HUDEP-2 (cell line): ENCODE measurements around the gene GRK3.
A peak's percentile ranks its signal among the peaks of the same experiment; 100 is the strongest.
"Not testable (repeated sequence)": the region's sequence is repeated elsewhere in the genome, so short reads cannot be mapped to it uniquely, and the experiment has no call there.

ENCODE experiments used
- DNase-seq, 76 experiments: peaks; one replicate each; lab custom pipeline; 2025; ENCODE audit not compliant: unreplicated experiment in 76 of 76; lab: John Stamatoyannopoulos, UW

GRK3 gene

GRCh38 chr22:25564320-25564978 is at the start of gene GRK3:
GRK3 (plus strand) TSS chr22:25564675; CDS start chr22:25565041, 366 bp downstream.
- peak in 51 of 76 experiments; percentile 5 to 72 (median 44) for DNase-seq

- DNase-seq, result no peak
Measured at GRCh38 chr22:25518000-25518663, 46.3 kb upstream of the GRK3 start.

GRCh38 chr22:25525376-25525775 is 39.1 kb upstream of the GRK3 start:
- DNase-seq, result no peak

- DNase-seq, result peak in 1 of 76 experiments; percentile 2
Measured at GRCh38 chr22:25525804-25526584, 38.5 kb upstream of the GRK3 start.

- not testable (repeated sequence) for DNase-seq
Measured at GRCh38 chr22:25527016-25527415, 37.5 kb upstream of the GRK3 start.

GRCh38 chr22:25528068-25528467 is 36.4 kb upstream of the GRK3 start:
- not testable (repeated sequence) for DNase-seq

- DNase-seq, result not testable (repeated sequence)
Measured at GRCh38 chr22:25529059-25529458, 35.4 kb upstream of the GRK3 start.

- DNase-seq, result not testable (repeated sequence)
Measured at GRCh38 chr22:25529541-25530137, 34.8 kb upstream of the GRK3 start.

GRCh38 chr22:25531677-25532076 is 32.8 kb upstream of the GRK3 start:
- DNase-seq, result not testable (repeated sequence)

GRCh38 chr22:25534724-25535123 is 29.8 kb upstream of the GRK3 start:
- no peak for DNase-seq

GRCh38 chr22:25536589-25536988 is 27.9 kb upstream of the GRK3 start:
- no peak for DNase-seq

GRCh38 chr22:25540166-25540907 is 24.1 kb upstream of the GRK3 start:
- no peak for DNase-seq

- DNase-seq, result no peak
Measured at GRCh38 chr22:25540908-25541660, 23.4 kb upstream of the GRK3 start.

GRCh38 chr22:25542191-25542590 is 22.3 kb upstream of the GRK3 start:
- no peak for DNase-seq

GRCh38 chr22:25542720-25543402 is 21.6 kb upstream of the GRK3 start:
- DNase-seq, result no peak

GRCh38 chr22:25545146-25545545 is 19.3 kb upstream of the GRK3 start:
- no peak for DNase-seq

- DNase-seq, result no peak
Measured at GRCh38 chr22:25545672-25546071, 18.8 kb upstream of the GRK3 start.

GRCh38 chr22:25546242-25546641 is 18.2 kb upstream of the GRK3 start:
- DNase-seq, result no peak

- DNase-seq, result peak in 1 of 76 experiments; percentile 8
Measured at GRCh38 chr22:25546751-25547150, 17.7 kb upstream of the GRK3 start.
